ENCODE measurements around the gene STAT6.
"Not testable (repeated sequence)": the region's sequence is repeated elsewhere in the genome, so short reads cannot be mapped to it uniquely, and the experiment has no call there.

Gene STAT6

DNA sequence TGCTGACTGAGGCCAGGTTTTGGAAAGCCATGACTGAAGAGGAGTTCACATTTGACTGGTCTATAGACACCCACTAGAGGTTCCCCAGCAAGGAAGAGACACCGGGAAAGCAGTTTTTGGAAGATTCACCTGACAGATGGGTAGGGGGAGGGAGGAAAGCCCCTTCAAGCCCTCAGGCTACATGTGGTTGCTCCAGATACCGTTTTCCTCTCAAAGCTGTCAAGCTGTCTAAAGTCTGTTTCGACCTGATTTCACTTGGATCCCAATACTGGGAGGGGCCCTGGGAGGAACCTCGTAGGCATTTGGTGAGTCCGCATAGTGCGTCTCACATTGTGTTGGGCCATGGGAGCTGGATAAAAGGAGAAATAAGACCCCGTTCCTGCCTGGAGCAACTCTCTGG lies 15.4 kb upstream of the STAT6 start:
- DNase-seq: no peak

DNA sequence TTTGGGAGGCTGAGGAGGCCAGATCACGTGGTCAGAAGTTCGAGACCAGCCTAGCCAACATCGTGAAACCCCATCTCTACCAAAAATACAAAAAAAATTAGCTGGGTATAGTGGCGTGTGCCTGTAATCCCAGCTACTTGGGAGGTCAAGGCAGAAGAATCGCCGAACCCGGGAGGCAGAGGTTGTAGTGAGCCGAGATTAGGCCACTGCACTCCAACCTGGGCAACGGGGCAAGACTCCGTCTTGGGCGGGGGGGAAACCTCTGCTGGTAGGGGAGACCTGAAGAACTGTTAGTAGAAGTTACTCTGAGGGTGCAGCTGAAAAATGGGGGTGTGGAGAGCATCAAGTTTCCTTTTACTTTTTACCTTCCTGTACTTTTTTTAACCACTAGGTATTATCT lies 14.9 kb upstream of the STAT6 start:
- DNase-seq: no peak

DNA sequence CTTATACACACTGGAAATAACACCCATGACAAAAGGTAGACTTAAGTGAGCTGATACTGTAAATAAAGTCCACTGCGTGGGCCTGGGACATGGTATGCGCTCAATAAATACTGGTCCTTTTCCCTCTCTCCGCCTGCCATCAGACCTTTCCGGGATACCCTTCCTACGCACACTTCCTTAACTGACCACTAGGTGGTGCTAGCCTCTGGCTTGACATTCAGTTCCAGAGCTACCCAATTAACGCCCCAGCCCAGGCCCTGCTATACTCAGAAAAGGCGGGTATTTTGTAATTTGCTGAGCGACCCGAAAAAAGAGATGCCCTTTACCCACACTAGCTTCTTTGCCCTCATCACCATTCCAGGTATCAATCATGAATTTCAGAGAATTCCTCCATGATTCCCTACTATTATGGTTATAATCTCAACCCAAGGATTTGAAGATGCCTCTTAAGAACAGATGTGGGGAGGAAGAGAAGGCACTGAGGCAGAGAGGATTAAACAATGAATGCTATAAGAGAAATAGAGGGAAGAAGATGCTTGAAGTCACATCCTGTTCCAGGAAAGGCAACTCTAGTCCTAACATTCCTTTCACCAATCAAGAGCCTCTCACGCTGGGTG lies 13.2 kb upstream of the STAT6 start:
- DNase-seq: peak; percentile 85

DNA sequence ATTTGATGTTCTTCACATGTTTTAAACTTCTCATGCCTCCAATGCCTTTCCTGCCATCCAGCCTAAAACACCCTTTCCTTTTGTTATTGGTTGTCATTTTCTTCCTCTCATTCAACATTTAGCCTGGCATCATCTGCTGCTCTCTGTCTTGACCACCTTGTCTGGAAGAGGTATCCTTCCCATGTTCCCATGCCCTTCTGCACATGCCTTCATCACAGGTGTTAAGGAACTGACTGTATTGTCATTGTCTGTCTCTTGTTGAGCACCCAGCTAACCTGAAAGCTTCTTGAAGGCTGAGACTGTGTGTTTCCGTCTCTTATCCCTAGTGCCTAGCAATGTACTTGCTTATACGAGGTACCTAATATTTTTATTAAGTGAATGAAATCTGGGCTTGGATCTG lies 12.7 kb upstream of the STAT6 start:
- DNase-seq: no peak

DNA sequence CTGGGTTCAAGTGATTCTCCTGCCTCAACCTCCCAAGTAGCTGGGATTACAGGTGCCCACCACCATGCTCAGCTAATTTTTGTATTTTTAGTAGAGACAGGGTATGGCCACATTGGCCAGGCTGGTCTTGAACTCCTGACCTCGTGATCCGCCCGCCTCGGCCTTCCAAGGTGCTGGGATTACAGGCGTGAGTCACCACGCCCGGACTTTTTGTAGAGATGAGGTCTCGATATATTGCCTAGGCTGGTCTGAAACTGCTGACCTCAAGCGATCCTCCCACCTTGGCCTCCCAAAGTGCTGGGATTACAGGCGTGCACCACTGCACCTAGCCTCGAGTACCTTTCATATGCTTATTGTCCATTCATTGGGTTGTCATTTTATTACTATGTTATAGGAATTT lies 9.6 kb upstream of the STAT6 start:
- not testable (repeated sequence) for DNase-seq

DNA sequence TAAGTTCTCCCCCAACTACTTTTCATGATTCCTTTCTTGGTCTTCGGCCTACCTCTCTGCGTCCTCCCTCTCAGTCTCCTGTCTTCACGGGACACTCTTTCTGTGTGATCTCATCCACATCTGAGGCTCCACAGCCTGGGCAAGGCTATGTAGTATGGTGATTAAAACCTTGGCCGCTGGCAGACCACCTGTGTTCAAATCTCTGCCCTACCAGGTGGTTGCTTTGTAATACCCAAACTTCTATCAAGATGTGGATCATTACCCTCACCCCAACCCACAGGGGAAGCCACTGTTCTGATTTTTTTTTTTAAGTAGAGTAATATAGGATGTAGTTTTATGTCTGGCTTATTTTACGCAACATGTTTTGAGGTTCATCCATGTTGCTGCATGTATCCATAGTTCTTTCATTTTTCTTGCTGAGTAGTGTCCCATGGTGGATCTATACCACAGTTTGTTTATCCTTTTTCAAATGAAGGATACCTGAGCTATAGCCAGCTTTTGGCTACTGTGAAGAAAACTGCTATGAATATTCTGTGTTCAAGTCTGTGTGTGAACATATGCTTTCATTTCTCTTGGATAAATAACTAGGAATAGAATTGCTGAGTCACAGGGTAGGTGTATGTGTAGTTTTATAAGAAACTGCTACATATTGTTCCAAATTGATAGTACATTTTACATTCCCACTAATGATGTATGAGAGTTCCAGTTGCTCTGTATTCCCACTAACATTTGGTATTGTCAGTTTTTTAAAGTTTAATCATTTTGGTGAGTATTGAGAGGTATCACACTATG lies 8.3 kb upstream of the STAT6 start:
- no peak for DNase-seq

DNA sequence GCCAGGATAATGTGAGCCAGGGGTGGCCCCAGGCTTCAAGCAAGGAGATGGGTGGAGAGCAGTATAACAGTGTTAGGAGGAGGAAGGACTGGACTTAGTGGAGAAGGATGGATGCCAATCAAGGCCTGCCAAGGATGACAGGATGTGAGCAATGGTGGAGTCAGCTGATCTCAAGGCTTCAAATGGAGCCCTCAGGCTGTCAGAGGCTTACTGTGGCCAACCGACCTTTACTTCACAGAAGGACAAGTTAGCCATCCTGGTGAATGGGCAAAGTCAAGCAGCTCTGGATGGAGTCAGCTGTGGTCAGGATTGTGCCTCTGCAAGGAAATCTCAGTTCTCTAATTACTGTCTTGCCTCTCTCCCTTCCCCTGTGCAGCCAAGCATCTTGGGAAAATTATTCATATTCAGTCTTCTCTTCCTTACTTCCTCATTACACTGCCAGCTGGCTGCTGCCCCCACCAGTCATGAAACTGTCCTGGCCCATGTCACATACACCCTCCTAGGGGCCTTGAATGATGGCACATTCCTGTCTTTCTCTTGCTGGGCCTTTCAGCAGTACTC lies 7.6 kb upstream of the STAT6 start:
- no peak for DNase-seq

DNA sequence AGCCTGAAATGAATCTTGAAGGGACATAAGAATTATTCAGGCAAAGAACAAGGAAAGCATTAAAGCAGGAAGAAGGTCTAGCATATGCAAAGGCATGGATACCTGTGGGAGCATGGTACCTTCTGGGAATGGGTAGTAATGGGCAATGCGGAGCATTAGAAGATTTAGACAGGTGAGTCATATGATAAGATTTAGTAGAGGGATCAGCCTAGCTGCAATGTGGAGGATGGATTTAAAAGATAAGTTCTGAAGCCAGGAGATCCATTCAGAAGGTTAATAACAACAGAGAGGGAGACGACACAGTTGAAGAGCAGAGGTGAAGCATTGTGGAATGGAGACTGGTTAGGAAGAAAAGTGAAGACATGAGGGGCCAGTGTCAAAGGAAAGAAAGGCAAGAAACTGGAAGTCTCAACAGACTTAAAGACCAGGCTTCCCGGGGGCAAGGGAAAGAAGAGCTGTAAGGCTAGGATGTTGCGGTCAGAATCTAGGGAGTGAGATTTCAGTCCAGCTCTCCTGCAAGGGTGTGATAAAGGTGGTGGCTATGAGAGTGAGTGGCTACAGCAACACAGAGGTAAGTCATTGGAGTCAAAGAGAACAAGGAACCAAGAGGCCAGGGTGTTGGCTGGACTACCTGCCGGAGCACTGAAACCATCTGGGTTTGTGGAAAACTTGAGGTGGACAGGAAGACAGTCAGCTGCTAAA lies 5.6 kb upstream of the STAT6 start:
- DNase-seq: no peak

DNA sequence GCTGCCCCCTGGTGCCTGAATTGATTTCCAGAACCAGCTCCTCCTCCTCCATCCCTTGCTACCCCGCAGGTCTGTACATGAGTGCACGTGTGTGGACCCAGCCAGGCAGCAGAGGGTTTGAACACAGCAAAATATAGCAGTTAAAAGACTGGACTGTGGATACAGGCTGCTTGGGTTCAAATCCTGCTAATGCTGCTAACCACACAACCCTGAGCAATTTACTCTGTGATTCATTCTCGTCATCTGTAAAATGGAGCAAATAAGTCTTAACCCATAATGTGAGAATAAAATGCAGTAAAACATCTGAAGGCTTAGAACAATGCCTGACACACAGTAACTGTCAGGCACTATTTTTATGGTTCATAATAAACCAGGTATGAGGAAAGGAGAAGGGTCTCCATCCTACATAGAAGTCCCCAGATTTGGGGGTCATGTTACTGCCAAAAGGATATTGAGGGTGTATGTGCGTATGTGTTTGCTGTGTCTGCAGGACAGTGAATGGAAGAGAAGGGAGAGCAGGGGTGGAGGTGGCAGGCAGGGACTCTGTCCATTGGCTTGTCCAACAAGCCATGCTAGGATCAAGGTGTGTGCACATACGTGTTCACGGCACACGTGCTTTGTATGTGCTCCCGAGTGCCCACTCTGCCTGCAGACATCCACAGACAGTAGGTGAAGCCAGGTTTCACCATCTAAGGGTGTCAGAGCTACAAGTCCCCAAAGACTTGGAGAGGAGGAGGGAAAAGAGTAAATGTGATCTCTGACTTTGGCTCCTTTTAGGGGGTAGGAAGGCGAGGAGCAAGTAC lies 1.5 kb upstream of the STAT6 start:
- no peak for DNase-seq

DNA sequence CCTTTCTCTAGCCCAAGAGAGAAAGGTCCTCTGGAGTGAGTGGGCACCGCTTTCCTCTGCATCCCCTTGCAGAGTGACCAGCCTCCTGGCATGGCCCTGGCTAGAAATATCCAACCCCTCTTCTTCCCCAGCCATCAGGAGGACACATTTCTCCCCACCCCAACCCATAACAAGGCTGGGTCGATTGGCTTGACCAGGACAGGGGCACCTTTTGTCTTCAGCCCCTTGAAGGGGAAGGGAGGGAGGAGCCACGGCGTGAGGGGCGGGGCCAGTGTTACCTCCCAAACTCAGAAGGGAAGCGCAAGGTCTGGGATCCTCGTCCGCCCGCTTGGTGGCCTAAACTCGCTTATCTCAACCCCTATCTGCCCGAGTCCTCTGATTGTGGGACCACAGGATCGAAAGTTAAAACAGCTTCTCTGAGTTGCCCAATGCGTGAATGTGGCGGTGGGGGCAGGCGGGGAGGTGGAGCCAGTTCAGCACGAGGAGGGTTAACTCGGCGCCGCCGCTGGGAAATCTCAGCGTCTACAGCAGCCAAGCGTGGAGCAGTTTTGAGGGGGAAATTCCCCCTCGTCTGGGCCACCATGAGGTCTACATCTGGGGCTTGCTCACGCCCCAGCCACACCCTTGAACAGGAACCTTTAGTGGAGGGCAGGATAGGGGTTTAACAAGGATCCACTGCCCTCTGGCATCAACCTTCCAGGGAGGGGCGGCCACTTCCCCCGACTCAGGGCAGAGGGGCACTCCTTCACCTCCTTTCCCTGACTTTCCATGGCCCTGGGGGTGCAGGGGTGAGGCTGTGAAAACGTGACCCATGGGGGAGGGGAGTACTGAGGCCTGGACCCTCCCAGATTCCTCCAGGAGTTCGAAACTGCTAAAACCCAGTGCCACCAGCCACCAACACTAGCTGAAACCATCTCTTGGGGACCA lies 795 bp downstream of the STAT6 start:
- peak; percentile 87 for DNase-seq

DNA sequence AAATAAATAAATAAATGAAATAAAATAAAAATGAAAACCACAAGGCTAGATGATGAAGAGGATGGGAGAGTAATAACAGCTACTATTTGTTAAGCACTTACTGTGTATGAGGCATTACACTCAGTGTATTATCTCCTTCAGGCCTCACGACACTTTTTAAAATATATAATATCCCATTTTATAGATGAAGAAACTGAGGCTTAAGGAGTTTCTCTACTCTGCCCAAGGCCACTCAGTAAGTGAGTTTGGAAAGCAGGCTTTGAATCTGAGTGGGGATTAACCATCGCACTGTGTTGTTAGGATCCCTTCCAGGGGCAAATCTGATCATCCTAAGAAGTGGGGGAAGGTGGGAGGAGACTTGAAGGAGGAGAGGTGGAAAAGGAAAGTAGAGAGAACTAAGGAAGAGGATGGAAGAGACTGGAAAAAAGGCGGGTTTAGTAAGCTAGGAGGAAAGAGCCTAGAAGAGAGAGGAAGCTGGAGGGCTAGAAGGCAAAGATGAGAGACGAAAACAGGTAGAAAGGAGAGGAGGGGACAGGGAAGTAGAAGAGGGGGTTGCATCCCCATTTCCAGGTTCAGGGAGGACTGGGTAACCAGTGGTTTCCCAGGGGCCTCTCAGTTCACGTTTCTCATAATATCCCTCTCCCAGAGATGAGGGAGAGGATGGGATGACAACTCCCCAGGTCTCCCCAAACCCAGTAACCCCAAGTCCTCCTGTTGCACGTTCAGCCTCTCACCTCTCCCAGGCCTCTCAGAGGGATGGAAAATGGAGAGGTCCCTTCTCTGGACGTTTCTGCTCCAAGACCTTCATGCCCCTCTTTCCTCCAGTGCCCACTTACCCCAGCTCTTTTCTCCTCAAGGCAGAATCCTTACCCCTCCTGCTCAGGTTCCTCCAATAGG lies 1.7 kb downstream of the STAT6 start:
- DNase-seq: no peak

DNA sequence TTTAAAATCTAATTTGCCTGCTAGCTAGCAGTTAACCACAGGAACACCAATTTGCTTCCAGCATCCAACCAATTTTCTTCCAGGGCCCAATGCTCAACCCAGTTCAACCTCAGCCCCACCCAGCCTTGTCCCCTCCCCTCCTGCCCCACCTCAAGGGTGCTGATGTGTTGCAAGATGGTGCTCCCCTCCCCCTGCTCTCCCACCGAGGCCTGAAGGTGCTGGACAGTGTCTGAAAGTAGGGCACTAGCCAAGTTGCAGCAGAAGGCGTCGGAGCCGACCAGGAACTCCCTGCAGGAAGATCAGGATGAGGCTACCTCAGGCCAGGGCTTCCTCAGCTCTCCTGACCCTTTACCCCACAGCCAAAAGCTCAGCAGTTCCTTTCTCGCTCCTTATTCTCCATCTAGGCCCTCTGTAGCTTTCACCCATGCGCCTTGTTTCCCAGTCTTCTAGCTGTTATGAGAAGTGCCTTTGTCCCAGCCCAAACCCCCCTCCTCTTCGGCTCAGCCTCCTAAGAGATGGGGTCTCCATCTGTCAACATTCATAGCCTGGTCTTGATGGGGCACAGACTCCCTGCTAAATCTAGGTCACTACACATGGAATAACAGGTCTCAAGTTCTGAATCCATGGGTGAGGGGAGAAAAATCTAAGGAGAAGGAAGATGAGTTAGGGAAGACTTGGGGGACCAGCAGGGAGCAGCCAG lies 3.6 kb downstream of the STAT6 start:
- no peak for DNase-seq

DNA sequence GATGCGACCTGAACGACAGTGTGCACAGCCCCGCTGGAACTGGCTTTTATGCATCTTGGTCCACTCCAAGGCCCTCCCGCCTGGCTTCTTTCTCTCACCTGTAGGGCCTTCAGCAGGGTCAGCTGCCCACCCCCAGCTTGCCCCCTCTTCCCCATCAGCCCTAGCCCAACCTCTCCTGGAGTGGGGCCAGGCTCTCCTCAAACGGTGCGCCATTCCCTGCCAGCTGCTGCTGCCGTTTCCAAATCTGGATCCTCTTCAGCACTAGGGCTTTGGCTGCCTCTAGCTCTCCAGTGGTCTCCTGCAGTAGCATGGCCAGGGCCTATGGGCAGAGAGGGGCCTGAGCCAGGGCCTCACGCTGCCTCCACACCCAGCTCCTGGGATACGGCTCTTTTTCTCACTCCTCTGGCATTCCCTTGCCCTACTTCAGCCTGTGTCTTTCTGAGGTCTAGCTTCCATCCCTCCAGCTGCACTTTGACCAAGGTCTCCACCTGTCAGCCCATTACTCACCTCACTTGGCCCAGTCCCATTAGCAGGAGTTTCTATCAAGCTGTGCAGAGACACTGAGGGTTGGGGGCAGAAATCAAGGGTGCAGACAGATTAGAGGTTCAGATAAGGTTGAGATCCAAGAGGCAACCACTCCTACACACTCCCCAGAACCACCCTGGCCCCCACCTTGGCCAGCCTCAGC lies 5.0 kb downstream of the STAT6 start:
- no peak for DNase-seq

DNA sequence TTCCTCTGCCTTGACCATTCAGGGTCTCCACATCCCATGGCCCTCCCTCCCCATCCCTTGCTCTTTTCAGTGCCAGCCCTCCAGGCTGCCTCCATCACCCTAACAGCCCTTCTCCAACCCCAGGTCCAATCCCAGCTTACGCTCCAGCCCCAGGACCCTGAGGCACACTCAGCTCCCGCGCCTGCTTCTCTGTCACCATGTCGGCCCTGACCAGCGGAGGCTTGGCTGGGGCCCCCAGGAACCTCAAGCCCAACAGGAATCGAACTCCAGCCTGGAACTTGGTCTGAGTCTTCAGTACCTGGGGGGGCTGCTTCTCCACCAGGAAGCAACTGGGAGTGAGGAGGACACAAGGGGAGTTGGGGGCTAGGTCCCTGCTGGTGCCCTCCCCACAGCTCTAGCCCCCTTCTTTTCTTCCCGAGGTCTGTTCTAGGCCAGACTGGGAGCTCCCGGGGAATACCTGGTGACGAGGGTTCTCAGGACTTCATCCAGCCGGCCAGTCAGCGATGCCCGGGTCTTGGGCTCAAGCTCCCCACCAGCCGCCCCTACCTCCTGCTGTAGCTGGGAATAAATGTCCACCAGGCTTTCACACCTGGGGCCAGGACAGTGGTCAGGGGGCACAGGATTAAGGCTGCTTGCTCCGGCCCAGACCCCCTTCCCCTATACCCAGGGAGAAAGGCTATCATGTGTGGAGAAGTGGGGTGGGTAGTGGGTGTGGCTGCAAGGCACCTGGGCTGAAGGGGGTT lies 6.0 kb downstream of the STAT6 start:
- no peak for DNase-seq

DNA sequence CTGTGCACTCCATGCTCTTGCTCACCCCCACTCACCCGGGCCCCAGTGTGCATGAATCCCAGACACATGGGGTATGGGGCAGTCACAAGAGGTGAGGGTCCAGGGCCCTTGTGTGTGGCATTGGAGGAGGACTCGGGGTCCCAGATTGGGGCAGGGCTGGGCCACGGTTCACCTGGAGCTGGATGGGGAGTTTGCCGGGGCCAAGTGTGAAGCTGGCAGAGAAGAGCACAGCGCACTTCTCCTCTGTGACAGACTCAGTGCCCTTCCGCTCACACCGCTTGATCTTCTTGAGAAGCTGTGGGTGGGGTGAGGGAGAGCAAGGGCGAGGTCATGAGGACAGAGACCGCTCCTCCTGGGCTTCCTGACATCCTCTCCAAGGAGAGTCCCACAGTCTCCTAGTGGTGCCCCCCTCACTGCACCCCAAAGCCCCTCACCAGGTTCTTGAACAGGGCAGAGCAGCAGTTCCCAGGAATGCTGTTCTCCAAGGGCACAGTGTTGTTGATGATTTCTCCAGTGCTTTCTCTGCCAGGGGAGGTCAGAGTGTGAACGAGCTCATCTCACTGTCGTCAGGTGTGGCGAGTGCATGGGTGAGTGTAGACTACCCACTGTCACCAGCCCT lies 6.8 kb downstream of the STAT6 start:
- DNase-seq: no peak

DNA sequence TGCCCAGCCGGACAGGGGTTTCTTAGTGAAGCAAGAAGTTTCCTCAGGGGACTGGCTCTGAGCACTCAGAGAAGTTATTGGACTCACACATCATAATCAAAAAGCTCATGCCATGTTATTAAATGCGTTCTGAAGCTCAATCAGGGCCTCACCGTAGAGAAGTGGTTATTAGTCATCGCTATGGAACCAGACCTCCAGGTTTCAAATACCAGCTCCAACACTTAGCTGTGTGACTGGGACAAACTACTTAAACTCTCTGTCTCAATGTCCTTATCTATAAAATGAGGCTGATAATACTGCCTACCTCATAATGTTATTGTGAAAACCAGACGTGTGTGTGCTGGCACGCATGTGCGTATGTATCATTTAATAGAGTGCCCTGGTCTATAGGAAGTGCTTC lies 7.3 kb downstream of the STAT6 start:
- DNase-seq: no peak

DNA sequence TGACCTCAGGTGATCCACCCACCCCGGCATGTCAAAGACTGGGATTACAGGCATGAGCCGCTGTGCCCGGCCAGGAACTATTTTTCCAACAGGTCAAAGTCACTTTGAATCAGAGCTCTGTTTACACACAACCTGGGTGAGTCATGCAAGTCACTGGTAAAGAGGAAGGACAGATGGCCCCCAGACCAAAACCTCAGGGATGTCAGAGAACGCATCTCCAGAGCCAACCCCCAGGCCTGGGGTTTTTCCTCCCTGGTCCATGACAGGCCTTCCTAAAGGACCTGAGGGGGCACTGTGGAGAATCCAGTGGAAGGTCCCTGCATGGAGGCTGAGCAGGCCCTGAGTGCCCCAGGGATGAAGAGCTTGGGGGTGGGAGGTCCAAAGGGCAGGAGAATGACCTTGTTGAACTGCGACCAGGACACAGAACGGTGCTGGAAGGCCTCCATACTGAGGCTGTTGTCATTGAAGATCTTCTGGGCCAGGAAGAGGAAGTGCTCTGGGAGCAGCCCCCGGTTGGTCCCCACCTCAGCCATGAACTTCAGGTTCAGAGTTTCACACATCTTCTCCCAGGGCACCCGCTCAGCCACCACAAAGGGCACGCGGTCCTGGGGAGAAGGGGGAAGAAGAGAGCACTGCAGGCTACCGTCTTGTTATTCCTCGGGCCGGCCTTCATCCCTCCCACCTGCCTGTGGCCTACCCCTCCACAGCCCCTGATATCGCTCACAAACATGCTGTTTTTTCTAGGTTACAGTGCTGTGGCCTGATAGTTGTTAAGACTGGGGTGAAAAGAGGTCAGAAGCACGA lies 9.1 kb downstream of the STAT6 start:
- no peak for DNase-seq

Data from CD4-positive, alpha-beta T cell treated with Interleukin-17A for 1 hour (primary cell).